Panc1 (cell line): ENCODE results near the gene SYCE1L.

ENCODE experiments used
- POLR2AphosphoS5 ChIP-seq: IDR thresholded peaks from 2 replicates; pipeline ENCODE4 v1.6.1; 2012; ENCODE audit warnings: mild to moderate bottlenecking, low read depth, low read length, moderate library complexity
- TF ChIP-seq, protein P1 (sequence below): fragments of 450-650 bp; IDR thresholded peaks from 2 replicates; pipeline ENCODE4 v1.5.1; 2017; ENCODE audit warnings: mild to moderate bottlenecking

DNA sequence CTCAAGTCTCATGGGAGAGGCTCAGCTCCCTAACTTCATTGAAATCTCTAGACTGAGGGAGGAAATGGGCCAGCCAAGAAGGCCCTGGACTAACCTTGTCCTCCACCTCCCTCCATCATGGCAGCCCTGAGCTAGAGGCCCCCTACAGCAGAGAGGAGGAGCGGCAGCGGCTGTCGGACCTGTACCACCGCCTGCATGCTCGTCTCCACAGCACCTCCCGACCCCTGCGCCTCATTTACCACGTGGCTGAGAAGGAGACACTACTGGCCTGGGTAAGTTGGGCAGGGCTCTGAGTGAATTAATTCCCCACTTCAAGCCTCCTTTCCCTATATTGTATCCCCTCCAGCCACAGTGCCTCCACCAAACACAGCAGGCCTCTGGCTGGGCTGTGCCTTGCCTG lies 3.8 kb upstream of the SYCE1L start:
- TF ChIP-seq, protein P1, sequence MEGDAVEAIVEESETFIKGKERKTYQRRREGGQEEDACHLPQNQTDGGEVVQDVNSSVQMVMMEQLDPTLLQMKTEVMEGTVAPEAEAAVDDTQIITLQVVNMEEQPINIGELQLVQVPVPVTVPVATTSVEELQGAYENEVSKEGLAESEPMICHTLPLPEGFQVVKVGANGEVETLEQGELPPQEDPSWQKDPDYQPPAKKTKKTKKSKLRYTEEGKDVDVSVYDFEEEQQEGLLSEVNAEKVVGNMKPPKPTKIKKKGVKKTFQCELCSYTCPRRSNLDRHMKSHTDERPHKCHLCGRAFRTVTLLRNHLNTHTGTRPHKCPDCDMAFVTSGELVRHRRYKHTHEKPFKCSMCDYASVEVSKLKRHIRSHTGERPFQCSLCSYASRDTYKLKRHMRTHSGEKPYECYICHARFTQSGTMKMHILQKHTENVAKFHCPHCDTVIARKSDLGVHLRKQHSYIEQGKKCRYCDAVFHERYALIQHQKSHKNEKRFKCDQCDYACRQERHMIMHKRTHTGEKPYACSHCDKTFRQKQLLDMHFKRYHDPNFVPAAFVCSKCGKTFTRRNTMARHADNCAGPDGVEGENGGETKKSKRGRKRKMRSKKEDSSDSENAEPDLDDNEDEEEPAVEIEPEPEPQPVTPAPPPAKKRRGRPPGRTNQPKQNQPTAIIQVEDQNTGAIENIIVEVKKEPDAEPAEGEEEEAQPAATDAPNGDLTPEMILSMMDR, result no peak
- no peak for TF ChIP-seq POLR2AphosphoS5
